Pancreas (tissue), 10 donors: ENCODE measurements around the gene MCC. TPM values are rescaled to one million over a fixed set of nuclear protein-coding genes. Genes with fewer than 3 reads are reported as not detected.

Experiments
- ATAC-seq, 4 donors: fragments of 200-7000 bp; cut with Tn5 transposase; one replicate each; pipeline versions ENCODE4 v1.8.0 to v1.9.1; 2020; ENCODE audit warnings: mild to moderate bottlenecking in 4 of 4, moderate library complexity in 4 of 4
- DNase-seq, 6 donors: peaks; one replicate each; pipeline ENCODE4 v3.0.0-alpha.2; 2020
- FAIRE-seq: peaks from 2 replicates; lab custom pipeline; 2012; peaks lifted over from hg19 to GRCh38; lab: Jason Lieb, UNC
- H3K27ac ChIP-seq, 4 donors: fragments of 200-600 bp; sonication (generic); 1 replicate in 3 of 4; 2 replicates in 1 of 4; pipeline versions ENCODE4 v1.5.0 to v1.8.0; 2020
- H3K27me3 ChIP-seq, 4 donors: fragments of 200-600 bp; one replicate each; pipeline ENCODE4 v1.8.0; 2021
- H3K36me3 ChIP-seq, 3 donors: fragments of 200-600 bp; sonication (generic) in 1 of 3; one replicate each; pipeline versions ENCODE4 v1.5.0 to v1.8.0; 2020 to 2021
- H3K4me1 ChIP-seq, 3 donors: fragments of 200-600 bp; one replicate each; pipeline ENCODE4 v1.8.0; 2021
- H3K4me3 ChIP-seq, 4 donors: fragments of 200-600 bp; sonication (generic) in 2 of 4; one replicate each; pipeline versions ENCODE4 v1.5.0 to v1.8.0; 2020 to 2021
- H3K9me3 ChIP-seq, 4 donors: fragments of 200-600 bp; one replicate each; pipeline ENCODE4 v1.8.0; 2021
- CTCF ChIP-seq, 4 donors: fragments of 200-600 bp; sonication (generic) in 3 of 4; IDR thresholded peaks; one replicate each; pipeline versions ENCODE4 v1.5.0 to v1.8.0; 2021; ENCODE audit warnings: antibody characterized with exemption in 4 of 4
- WGBS, 2 donors: extraction: QIAGEN DNeasy Blood & Tissue Kit; methylation state at CpG; one replicate each; pipeline ENCODE4 v1.1.7; 2013; 5-methylcytosine and 5-hydroxymethylcytosine counted together
- intact Hi-C, 3 donors: fragments of 100-400 bp; cut with DNase I; formaldehyde crosslinking; loops; one replicate each; pipeline versions ENCODE4 v1.11.1 to v1.14.2; 2022
- polyA plus RNA-seq, 2 donors: library from polyadenylated mRNA; stranded (reverse); fragments of 200-250 nt; gene quantifications; one replicate each; pipeline ENCODE4 v1.2.3, GENCODE V29; 2013
- total RNA-seq, 6 donors: library from RNA; stranded (reverse); fragmentation: NEBNext Ultra II Directional in 4 of 6; extraction: Animal tissue kit (Norgen Biotek cat#: 25700) in 4 of 6; gene quantifications; one replicate each; pipeline versions ENCODE4 v1.2.1 to v1.2.4, GENCODE V29; 2021 to 2023
- donor health status: healthy with polysubstance abuse.
- donor health status: DM: no; HTN: no; CAD: no; lungs with moderate emphysema.
- donor health status: DM: no; HTN: no; CAD: no.
- donor health status: control.
- donor health status: control.
- donor health status: Bipolar disorder and iron deficiency.
- donor health status: DM: yes; HTN: yes; CAD: no.
- donor health status: DM: no; HTN: no; CAD: no.
- donor health status: DM: no; HTN: no; CAD: no.
- donor health status: DM: yes; HTN: yes; CAD: no.

MCC gene
- total and polyA plus RNA-seq, 8 donors: 1.3 to 8.3 (median 4.0) TPM

GRCh38 chr5:113502073-113502472, 13.8 kb upstream of the MCC start:
- H3K4me1 ChIP-seq: no peaks in the 10 kb centered on the region
- H3K36me3 ChIP-seq: no peaks in the 10 kb centered on the region
- H3K4me3 ChIP-seq: no peak overlapping the region
- no peak for TF ChIP-seq CTCF (IDR thresholded peaks at IDR 0.05)
- intact Hi-C loops: loop anchor here in 2 of 3 donors (10.0 kb wide), 2 partner anchors 117 to 147 kb away; no protein-coding TSS in a partner anchor
- no peaks in the 10 kb centered on the region for H3K27me3 ChIP-seq
- WGBS, 2 donors: 93 to 99% methylated on average over 3 of the region's 3 CpGs
- H3K9me3 ChIP-seq: no peaks in the 10 kb centered on the region
- FAIRE-seq (no peak), ATAC-seq (no peak), DNase-seq (no peak)
- no peak overlapping the region for H3K27ac ChIP-seq

DNA sequence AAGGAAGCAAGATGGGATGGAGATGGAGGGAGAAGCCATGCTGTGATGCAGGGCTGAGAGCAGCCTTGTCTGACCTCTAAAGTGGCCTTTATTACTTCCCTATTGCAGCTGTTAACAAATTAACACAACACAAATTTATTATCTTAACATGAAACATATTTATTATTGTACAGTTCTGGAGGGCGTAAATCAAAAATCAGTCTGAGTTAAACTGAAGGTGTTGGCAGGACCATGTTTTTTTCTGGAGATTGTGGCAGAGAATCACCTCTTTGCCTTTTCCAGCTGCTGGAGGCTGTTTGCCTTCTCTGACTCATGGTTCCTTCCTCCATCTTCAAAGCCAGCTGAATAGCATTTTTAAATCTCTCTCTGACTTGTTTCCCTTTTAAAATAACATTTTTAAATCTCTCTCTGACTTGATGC, 7.2 kb upstream of the MCC start:
- 52 to 53% methylated on average over 1 of the region's 1 CpG for WGBS, 2 donors
- TF ChIP-seq CTCF (IDR thresholded peaks at IDR 0.05): no peak
- Histone ChIP-seq H3K27me3 (no peaks in the 10 kb centered on the region), H3K9me3 (no peaks in the 10 kb centered on the region), H3K36me3 (no peaks in the 10 kb centered on the region), H3K27ac (no peak overlapping the region), H3K4me1 (no peaks in the 10 kb centered on the region), H3K4me3 (no peak overlapping the region)
- intact Hi-C loops: no loop called here
- DNase-seq (no peak), FAIRE-seq (no peak), ATAC-seq (no peak)

DNA sequence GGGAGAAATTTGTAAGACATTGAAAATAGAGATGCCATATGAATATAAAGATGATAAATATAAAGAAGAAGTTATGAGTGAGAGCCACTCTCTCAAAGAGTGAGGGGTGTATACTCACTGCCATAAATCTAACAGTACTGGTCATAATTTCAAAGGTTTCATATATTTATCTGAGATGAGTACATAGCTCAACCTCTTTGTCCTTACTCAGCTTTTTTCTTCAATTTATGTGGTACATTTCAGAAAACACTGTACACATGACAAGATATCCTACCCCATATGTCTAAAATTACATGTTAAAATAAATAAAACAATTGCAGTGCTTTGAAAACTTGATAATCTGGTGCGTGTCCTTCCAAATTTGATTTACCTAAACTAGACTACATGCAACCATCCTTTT, 5.2 kb upstream of the MCC start:
- Histone ChIP-seq H3K27me3 (no peaks in the 10 kb centered on the region), H3K4me3 (no peak overlapping the region), H3K36me3 (no peaks in the 10 kb centered on the region), H3K9me3 (no peaks in the 10 kb centered on the region), H3K27ac (no peak overlapping the region), H3K4me1 (peaks cover 0 to 5% (median 0%) of the 10 kb centered on the region in 3 donors)
- ATAC-seq: no peak
- 64 to 69% methylated on average over 1 of the region's 1 CpG for WGBS, 2 donors
- TF ChIP-seq CTCF (IDR thresholded peaks at IDR 0.05): no peak
- FAIRE-seq: no peak
- intact Hi-C loops: no loop called here
- DNase-seq: no peak

GRCh38 chr5:113491022-113491421, 2.8 kb upstream of the MCC start:
- no peak for ATAC-seq
- H3K4me3 ChIP-seq: no peak overlapping the region
- intact Hi-C loops: no loop called here
- H3K4me1 ChIP-seq: peaks cover 0 to 5% (median 0%) of the 10 kb centered on the region in 3 donors
- 80 to 90% methylated on average over 2 of the region's 2 CpGs for WGBS, 2 donors
- TF ChIP-seq CTCF (IDR thresholded peaks at IDR 0.05): no peak
- FAIRE-seq: no peak
- no peaks in the 10 kb centered on the region for H3K9me3 ChIP-seq
- no peaks in the 10 kb centered on the region for H3K36me3 ChIP-seq
- peaks cover 0 to 2% (median 0%) of the 10 kb centered on the region in 4 donors for H3K27me3 ChIP-seq
- no peak overlapping the region for H3K27ac ChIP-seq
- no peak for DNase-seq

GRCh38 chr5:113490317-113490716, 2.1 kb upstream of the MCC start:
- peaks cover 0 to 2% (median 0%) of the 10 kb centered on the region in 4 donors for H3K27me3 ChIP-seq
- H3K27ac ChIP-seq: no peak overlapping the region
- DNase-seq: no peak
- H3K4me1 ChIP-seq: peaks cover 0 to 5% (median 0%) of the 10 kb centered on the region in 3 donors
- WGBS, 2 donors: 94 to 96% methylated on average over 3 of the region's 3 CpGs
- H3K4me3 ChIP-seq: no peak overlapping the region
- no peaks in the 10 kb centered on the region for H3K9me3 ChIP-seq
- no peak for TF ChIP-seq CTCF (IDR thresholded peaks at IDR 0.05)
- H3K36me3 ChIP-seq: no peaks in the 10 kb centered on the region
- no peak for ATAC-seq
- intact Hi-C loops: no loop called here
- no peak for FAIRE-seq
